Thyroid gland (tissue), 4 donors: ENCODE results near the gene ZFAND3.

Source experiments
- CTCF ChIP-seq, 6 experiments: fragments of 200-600 bp in 3 of 6; fragments of 450-650 bp in 3 of 6; sonication (generic) in 3 of 6; IDR thresholded peaks; one replicate each; pipeline ENCODE4 v1.5.1; 2016 to 2019; ENCODE audit warnings: antibody characterized with exemption in 6 of 6, mild to moderate bottlenecking in 2 of 6, inconsistent platforms in 1 of 6, moderate library complexity in 1 of 6
- POLR2A ChIP-seq, 2 donors: fragments of 450-650 bp; IDR thresholded peaks; one replicate each; pipeline ENCODE4 v1.6.1; 2017; ENCODE audit warnings: antibody characterized with exemption in 2 of 2, mild to moderate bottlenecking in 2 of 2, moderate library complexity in 1 of 2

DNA sequence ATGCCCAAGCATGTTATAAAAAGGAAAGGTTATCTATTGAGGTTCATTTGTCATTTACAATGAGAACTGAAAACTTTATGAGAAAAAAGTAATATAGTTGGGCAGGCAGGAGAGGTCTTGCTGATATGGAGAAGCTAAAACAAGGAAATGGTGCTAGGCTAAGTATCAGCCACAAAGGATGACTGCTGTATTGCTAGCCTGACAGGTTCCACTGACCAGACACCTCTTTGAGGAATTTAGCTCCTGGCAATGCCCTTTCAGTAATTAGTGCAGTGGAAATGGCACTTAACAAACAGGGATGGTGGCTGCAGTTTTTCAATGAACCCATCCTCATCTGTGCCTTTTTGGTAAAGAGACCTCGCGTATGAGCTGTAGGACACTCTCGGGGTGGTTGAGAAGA lies 284.4 kb downstream of the ZFAND3 start:
- TF ChIP-seq CTCF (IDR thresholded peaks at IDR 0.05) (no peak), POLR2A (IDR thresholded peaks at IDR 0.05) (no peak)
